BJ (cell line): ENCODE results near the gene BCHE. TPM values are rescaled to one million over a fixed set of nuclear protein-coding genes. Genes with fewer than 3 reads are reported as not detected.

ENCODE experiments used
- CTCF ChIA-PET: fragments of 350-600 bp; formaldehyde crosslinking; extraction: SDS; loops from one replicate; lab custom pipeline; 2021; ENCODE audit warnings: antibody characterized with exemption, inconsistent platforms; lab: Yijun Ruan, JAX
- POLR2A ChIA-PET: fragments of 300-600 bp; sonication (Branson Sonifier 250); formaldehyde crosslinking; extraction: SDS; loops from one replicate; lab custom pipeline; 2021; ENCODE audit warnings: antibody characterized with exemption; lab: Charles Lee
- DNase-seq: peaks from one replicate; pipeline ENCODE4 v3.0.0-alpha.2; 2011; ENCODE audit warnings: low read depth
- H3K27me3 ChIP-seq: 2 replicates; pipeline ENCODE4 v1.6.0; 2011; ENCODE audit warnings: low read length; ENCODE audit not compliant: control insufficient read depth, insufficient read depth
- H3K36me3 ChIP-seq: 2 replicates; pipeline ENCODE4 v1.5.1; 2011; ENCODE audit warnings: low read length; ENCODE audit not compliant: control insufficient read depth, insufficient read depth
- H3K4me3 ChIP-seq: 2 replicates; pipeline ENCODE4 v1.5.1; 2011; ENCODE audit warnings: low read depth, mild to moderate bottlenecking, control low read depth, low read length
- polyA plus RNA-seq: library from polyadenylated mRNA; depleted of rRNA; stranded (reverse); fragments of >200 nt; gene quantifications from 2 replicates; pipeline ENCODE4 v1.2.3, GENCODE V29; 2011
- TF ChIP-seq, protein P1 (sequence below): IDR thresholded peaks from 2 replicates; pipeline ENCODE4 v1.5.1; 2011; ENCODE audit warnings: low read depth, mild to moderate bottlenecking, control low read depth, inconsistent platforms, low read length, moderate library complexity; ENCODE audit not compliant: insufficient read depth

The BCHE gene
- polyA plus RNA-seq, 1 experiment, result not detected

DNA sequence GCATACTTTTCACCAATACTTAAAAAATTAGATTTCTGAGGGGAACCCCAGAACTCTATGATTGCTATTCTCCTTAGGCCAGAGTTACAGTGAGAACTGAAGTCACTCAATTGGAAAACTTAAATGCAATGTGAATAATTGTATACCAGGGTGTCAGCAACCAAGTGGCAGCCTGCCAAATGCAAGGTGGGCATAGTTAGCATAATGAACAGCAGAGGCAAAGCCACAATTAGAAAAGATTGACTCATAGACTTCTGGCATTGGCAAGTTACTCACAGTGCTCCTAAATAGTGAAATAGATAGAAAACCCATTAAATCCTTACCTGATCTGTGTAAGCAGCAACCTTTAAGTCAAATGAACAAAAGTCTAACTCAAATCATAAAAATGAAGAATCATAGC, 94.9 kb downstream of the BCHE start:
- TF ChIP-seq, protein P1, sequence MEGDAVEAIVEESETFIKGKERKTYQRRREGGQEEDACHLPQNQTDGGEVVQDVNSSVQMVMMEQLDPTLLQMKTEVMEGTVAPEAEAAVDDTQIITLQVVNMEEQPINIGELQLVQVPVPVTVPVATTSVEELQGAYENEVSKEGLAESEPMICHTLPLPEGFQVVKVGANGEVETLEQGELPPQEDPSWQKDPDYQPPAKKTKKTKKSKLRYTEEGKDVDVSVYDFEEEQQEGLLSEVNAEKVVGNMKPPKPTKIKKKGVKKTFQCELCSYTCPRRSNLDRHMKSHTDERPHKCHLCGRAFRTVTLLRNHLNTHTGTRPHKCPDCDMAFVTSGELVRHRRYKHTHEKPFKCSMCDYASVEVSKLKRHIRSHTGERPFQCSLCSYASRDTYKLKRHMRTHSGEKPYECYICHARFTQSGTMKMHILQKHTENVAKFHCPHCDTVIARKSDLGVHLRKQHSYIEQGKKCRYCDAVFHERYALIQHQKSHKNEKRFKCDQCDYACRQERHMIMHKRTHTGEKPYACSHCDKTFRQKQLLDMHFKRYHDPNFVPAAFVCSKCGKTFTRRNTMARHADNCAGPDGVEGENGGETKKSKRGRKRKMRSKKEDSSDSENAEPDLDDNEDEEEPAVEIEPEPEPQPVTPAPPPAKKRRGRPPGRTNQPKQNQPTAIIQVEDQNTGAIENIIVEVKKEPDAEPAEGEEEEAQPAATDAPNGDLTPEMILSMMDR, result no peak
- POLR2A ChIA-PET, result no interaction called here

DNA sequence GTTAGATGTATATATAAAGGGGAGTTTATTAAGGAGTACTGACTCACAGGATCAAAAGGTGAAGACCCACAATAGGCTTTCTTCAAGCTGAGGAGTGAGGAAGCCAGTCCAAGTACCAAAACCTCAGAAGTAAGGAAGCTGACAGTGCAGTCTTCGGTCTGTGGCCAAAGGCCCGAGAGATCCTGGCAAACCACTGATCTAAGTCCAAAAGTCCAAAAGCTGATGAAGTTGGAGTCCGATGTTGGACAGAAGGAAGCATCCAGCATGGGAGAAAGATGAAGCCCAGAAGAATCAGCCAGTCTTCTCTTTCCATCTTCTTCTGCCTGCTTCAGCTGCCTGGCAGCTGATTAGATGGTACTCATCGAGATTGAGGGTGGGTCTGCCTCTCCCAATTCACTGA, 107.5 kb downstream of the BCHE start:
- ChIA-PET CTCF (no interaction called here), POLR2A (no interaction called here)
- DNase-seq, result no peak
- Histone ChIP-seq H3K27me3 (no peaks in the 10 kb centered on the region), H3K36me3 (no peaks in the 10 kb centered on the region), H3K4me3 (no peak overlapping the region)
- TF ChIP-seq, protein P1, result no peak

More for the DNA sequence above, 94.9 kb downstream of the BCHE start:
- no peak for DNase-seq
- Histone ChIP-seq H3K27me3 (no peaks in the 10 kb centered on the region), H3K36me3 (no peaks in the 10 kb centered on the region), H3K4me3 (no peak overlapping the region)
- CTCF ChIA-PET, result no interaction called here

DNA sequence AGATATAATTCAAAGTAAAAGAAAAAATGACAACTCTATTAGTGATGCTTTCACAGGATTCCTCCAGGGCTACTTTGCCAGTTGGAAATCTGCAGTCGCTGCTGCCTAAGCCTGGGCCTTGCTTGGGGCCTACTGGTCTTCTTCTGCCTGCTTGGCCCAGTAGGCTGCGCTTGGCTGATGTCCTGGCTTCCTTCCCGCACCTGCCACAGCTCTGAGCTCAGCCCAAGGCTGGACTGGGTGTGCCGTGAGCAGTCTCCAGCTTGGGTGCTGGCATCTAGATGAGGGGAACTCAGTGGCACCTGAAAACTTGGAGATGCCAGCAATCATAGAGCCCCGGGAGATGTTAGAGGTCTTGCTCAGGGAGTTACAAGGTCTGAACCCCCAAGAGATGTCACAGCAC, 108.3 kb downstream of the BCHE start:
- ChIA-PET POLR2A (no interaction called here), CTCF (no interaction called here)
- Histone ChIP-seq H3K4me3 (no peak overlapping the region), H3K36me3 (no peaks in the 10 kb centered on the region), H3K27me3 (no peaks in the 10 kb centered on the region)
- no peak for DNase-seq
- TF ChIP-seq, protein P1, result no peak

DNA sequence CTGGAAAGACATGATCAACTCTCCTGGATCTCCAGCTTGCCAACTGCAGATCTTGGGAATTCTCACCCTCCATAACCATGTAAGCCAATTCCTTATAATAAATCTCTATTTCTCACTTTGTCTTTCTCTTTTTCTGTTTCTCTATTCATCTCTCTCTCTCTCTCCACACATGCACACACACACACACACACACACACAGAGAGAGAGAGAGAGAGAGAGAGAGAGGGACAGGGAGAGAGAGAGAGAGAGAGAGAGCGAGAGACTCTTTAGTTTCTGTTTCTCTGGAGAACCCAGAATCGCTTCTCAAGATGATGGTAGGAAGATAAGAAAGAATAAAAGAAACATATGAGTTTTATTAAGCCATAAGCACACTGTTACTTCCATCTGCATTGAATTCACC, 111.9 kb downstream of the BCHE start:
- Histone ChIP-seq H3K36me3 (no peaks in the 10 kb centered on the region), H3K27me3 (no peaks in the 10 kb centered on the region), H3K4me3 (no peak overlapping the region)
- POLR2A ChIA-PET, result no interaction called here
- TF ChIP-seq, protein P1, result no peak
- CTCF ChIA-PET, result no interaction called here
- no peak for DNase-seq
